Stomach (tissue), 9 donors: ENCODE data around the gene CACNA1E. TPM values are rescaled to one million over a fixed set of nuclear protein-coding genes. Genes with fewer than 3 reads are reported as not detected.

Experiments
- DNase-seq, 2 donors: peaks; one replicate each; pipeline versions ENCODE4 v3.0.0 to v3.0.0-alpha.2; 2013 to 2019
- H3K27ac ChIP-seq, 5 donors: fragments of 200-600 bp in 4 of 5; sonication (generic) in 4 of 5; one replicate each; pipeline ENCODE4 v1.5.1; 2013 to 2019; ENCODE audit warnings: mild to moderate bottlenecking in 1 of 5, moderate library complexity in 1 of 5
- H3K27me3 ChIP-seq, 3 donors: fragments of 200-600 bp; sonication (generic); one replicate each; pipeline ENCODE4 v1.5.1; 2017 to 2019; ENCODE audit warnings: mixed run types in 1 of 3
- H3K36me3 ChIP-seq, 4 donors: fragments of 200-600 bp; sonication (generic); 1 replicate in 3 of 4; 2 replicates in 1 of 4; pipeline ENCODE4 v1.5.1; 2016 to 2019
- H3K4me1 ChIP-seq, 4 donors: fragments of 200-600 bp; sonication (generic); one replicate each; pipeline ENCODE4 v1.5.1; 2016 to 2019
- H3K4me3 ChIP-seq, 4 donors: fragments of 200-600 bp; sonication (generic) in 3 of 4; one replicate each; pipeline ENCODE4 v1.5.1; 2016 to 2019; ENCODE audit warnings: mild to moderate bottlenecking in 1 of 4
- H3K9me3 ChIP-seq, 4 donors: fragments of 200-600 bp; sonication (generic); one replicate each; pipeline ENCODE4 v1.5.1; 2016 to 2019
- EP300 ChIP-seq: sonication (generic); formaldehyde crosslinking; IDR thresholded peaks from one replicate; pipeline ENCODE4 v1.6.1; 2017; ENCODE audit warnings: antibody characterized with exemption
- POLR2A ChIP-seq, 4 donors: fragments of 450-650 bp; IDR thresholded peaks; one replicate each; pipeline ENCODE4 v1.6.1; 2016; ENCODE audit warnings: antibody characterized with exemption in 4 of 4, control low read depth in 2 of 4, mild to moderate bottlenecking in 1 of 4, moderate library complexity in 1 of 4
- POLR2AphosphoS5 ChIP-seq, 3 donors: sonication (generic); formaldehyde crosslinking; IDR thresholded peaks; one replicate each; pipeline ENCODE4 v1.6.1; 2016; ENCODE audit warnings: antibody characterized with exemption in 3 of 3
- WGBS, 5 donors: extraction: QIAGEN DNeasy Blood & Tissue Kit in 3 of 5; methylation state at CpG; one replicate each; pipeline versions ENCODE4 v1.1.5 to v1.1.7; 2013 to 2018; 5-methylcytosine and 5-hydroxymethylcytosine counted together
- intact Hi-C: fragments of 100-400 bp; cut with DNase I; formaldehyde crosslinking; loops from one replicate; pipeline ENCODE4 v1.15.1; 2023; ENCODE audit warnings: low total_unique reads
- polyA plus RNA-seq, 3 donors: library from polyadenylated mRNA; stranded (reverse); fragments of 200-250 nt; gene quantifications; one replicate each; pipeline ENCODE4 v1.2.3, GENCODE V29; 2013
- total RNA-seq, 5 donors: library from RNA; depleted of rRNA; stranded (reverse); fragments of >200 nt; gene quantifications; one replicate each; pipeline versions ENCODE4 v1.1.0 to v1.2.3, GENCODE V29; 2014 to 2016
- TF ChIP-seq, protein P1 (sequence below), 7 experiments: fragments of 450-650 bp in 4 of 7; fragments of 200-600 bp in 3 of 7; sonication (generic) in 3 of 7; IDR thresholded peaks; one replicate each; pipeline ENCODE4 v1.5.1; 2016 to 2019; ENCODE audit warnings: antibody characterized with exemption in 7 of 7, control low read depth in 2 of 7, mild to moderate bottlenecking in 1 of 7
- donor health status: healthy with polysubstance abuse.
- donor health status: Bipolar disorder and iron deficiency.
- donor health status: healthy.

The CACNA1E gene
- total and polyA plus RNA-seq, 8 donors: under 0.01 to 1.8 (median 0.01) TPM; not detected in 4

- no peak overlapping the region for H3K4me3 ChIP-seq
- DNase-seq: no peak
- TF ChIP-seq POLR2A (IDR thresholded peaks at IDR 0.05): no peak
- no peak for TF ChIP-seq POLR2AphosphoS5 (IDR thresholded peaks at IDR 0.05)
- no peak for TF ChIP-seq EP300
- TF ChIP-seq, protein P1, sequence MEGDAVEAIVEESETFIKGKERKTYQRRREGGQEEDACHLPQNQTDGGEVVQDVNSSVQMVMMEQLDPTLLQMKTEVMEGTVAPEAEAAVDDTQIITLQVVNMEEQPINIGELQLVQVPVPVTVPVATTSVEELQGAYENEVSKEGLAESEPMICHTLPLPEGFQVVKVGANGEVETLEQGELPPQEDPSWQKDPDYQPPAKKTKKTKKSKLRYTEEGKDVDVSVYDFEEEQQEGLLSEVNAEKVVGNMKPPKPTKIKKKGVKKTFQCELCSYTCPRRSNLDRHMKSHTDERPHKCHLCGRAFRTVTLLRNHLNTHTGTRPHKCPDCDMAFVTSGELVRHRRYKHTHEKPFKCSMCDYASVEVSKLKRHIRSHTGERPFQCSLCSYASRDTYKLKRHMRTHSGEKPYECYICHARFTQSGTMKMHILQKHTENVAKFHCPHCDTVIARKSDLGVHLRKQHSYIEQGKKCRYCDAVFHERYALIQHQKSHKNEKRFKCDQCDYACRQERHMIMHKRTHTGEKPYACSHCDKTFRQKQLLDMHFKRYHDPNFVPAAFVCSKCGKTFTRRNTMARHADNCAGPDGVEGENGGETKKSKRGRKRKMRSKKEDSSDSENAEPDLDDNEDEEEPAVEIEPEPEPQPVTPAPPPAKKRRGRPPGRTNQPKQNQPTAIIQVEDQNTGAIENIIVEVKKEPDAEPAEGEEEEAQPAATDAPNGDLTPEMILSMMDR (IDR thresholded peaks at IDR 0.05): no peak
- H3K9me3 ChIP-seq: no peaks in the 10 kb centered on the region
- intact Hi-C loops: no loop called here
- H3K27ac ChIP-seq: no peak overlapping the region
- no peaks in the 10 kb centered on the region for H3K27me3 ChIP-seq
- no peaks in the 10 kb centered on the region for H3K36me3 ChIP-seq
- H3K4me1 ChIP-seq: no peaks in the 10 kb centered on the region
These were observed 286.5 kb downstream of the CACNA1E start for GRCh38 chr1:181769846-181770245.

DNA sequence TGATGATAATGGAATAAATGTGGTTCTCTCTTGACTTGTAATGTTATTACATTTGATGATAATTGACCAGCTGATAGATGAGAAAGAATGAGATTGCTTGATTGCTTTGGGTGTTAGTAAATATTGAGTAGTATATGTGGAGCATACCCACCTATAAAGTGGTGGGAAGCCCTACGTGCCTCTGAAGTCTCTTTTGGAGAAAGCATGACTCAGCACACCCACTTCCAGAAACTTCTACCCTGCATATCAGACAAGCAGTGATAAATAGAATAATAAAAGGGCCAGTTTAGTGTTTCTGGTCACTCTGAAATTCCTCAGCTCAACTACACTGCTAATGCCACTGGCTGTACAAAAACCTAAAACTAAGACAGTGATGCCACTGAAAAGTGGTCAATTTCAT, 289.4 kb downstream of the CACNA1E start:
- WGBS, 5 donors: 39 to 58% (median 50%) methylated on average over 1 of the region's 1 CpG
- intact Hi-C loops: no loop called here
- DNase-seq: no peak
- TF ChIP-seq, protein P1 (IDR thresholded peaks at IDR 0.05): no peak
- no peak for TF ChIP-seq POLR2AphosphoS5 (IDR thresholded peaks at IDR 0.05)
- no peak for TF ChIP-seq EP300
- TF ChIP-seq POLR2A (IDR thresholded peaks at IDR 0.05): no peak
- Histone ChIP-seq H3K36me3 (no peaks in the 10 kb centered on the region), H3K4me1 (no peaks in the 10 kb centered on the region), H3K9me3 (no peaks in the 10 kb centered on the region), H3K27me3 (no peaks in the 10 kb centered on the region), H3K27ac (no peak overlapping the region), H3K4me3 (no peak overlapping the region)

- no peak for TF ChIP-seq POLR2AphosphoS5 (IDR thresholded peaks at IDR 0.05)
- no peak for TF ChIP-seq EP300
- TF ChIP-seq, protein P1 (IDR thresholded peaks at IDR 0.05): no peak
- TF ChIP-seq POLR2A (IDR thresholded peaks at IDR 0.05): no peak
- no peaks in the 10 kb centered on the region for H3K36me3 ChIP-seq
- no peaks in the 10 kb centered on the region for H3K27me3 ChIP-seq
- no peaks in the 10 kb centered on the region for H3K9me3 ChIP-seq
- DNase-seq: no peak
- whole genome bisulfite sequencing, 5 donors: 93 to 96% (median 94%) methylated on average over 10 of the region's 10 CpGs
- H3K4me3 ChIP-seq: no peak overlapping the region
- H3K27ac ChIP-seq: no peak overlapping the region
- intact Hi-C loops: no loop called here
- no peaks in the 10 kb centered on the region for H3K4me1 ChIP-seq
These were observed 292.7 kb downstream of the CACNA1E start for GRCh38 chr1:181776044-181776443.

DNA sequence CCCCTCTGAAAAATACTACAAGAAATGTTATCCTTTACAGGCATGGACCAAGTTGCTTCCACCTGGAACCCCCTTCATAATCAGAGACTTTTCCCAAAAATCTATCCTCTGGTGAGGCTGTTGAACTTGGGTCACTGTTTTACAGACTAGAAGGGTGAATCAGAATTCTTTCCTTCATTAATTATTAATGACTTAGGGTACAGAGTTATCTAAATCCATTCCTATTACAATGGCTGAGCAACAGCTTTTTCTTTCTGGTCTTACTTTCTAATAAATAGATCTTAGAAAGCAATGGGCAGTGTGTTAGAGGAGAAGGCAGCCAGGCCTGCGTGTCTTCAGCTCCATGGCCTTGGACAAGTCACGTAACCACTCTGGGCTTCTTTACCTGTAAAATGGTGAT, 294.0 kb downstream of the CACNA1E start:
- no peaks in the 10 kb centered on the region for H3K9me3 ChIP-seq
- H3K27me3 ChIP-seq: no peaks in the 10 kb centered on the region
- no peak overlapping the region for H3K4me3 ChIP-seq
- intact Hi-C loops: no loop called here
- no peaks in the 10 kb centered on the region for H3K36me3 ChIP-seq
- no peak for DNase-seq
- no peak overlapping the region for H3K27ac ChIP-seq
- TF ChIP-seq, protein P1 (IDR thresholded peaks at IDR 0.05): no peak
- no peak for TF ChIP-seq EP300
- no peak for TF ChIP-seq POLR2AphosphoS5 (IDR thresholded peaks at IDR 0.05)
- no peak for TF ChIP-seq POLR2A (IDR thresholded peaks at IDR 0.05)
- WGBS, 5 donors: 83 to 90% (median 85%) methylated on average over 2 of the region's 2 CpGs
- H3K4me1 ChIP-seq: no peaks in the 10 kb centered on the region
